Kidney (tissue), 14 donors: ENCODE measurements around the gene CKB. TPM values are rescaled to one million over a fixed set of nuclear protein-coding genes. Genes with fewer than 3 reads are reported as not detected.

Experiments used
- DNase-seq, 5 donors: peaks; one replicate each; pipeline ENCODE4 v3.0.0-alpha.2; 2013 to 2020
- FAIRE-seq: peaks from 2 replicates; lab custom pipeline; 2012; peaks lifted over from hg19 to GRCh38; lab: Jason Lieb, UNC
- H3K27ac ChIP-seq, 2 donors: one replicate each; pipeline ENCODE4 v1.7.0; 2013; ENCODE audit warnings: low read depth in 2 of 2, low read length in 2 of 2, inconsistent platforms in 1 of 2
- H3K27me3 ChIP-seq: one replicate; pipeline ENCODE4 v1.7.1; 2013; ENCODE audit warnings: low read length, inconsistent platforms; ENCODE audit not compliant: control insufficient read depth, insufficient read depth
- H3K36me3 ChIP-seq, 3 donors: one replicate each; pipeline versions ENCODE4 v1.7.0 to v1.7.1; 2013; ENCODE audit warnings: low read length in 3 of 3, control low read depth in 1 of 3, inconsistent platforms in 1 of 3; ENCODE audit not compliant: insufficient read depth in 3 of 3, control insufficient read depth in 2 of 3
- H3K4me1 ChIP-seq, 3 donors: one replicate each; pipeline versions ENCODE4 v1.7.0 to v1.7.1; 2013; ENCODE audit warnings: low read length in 3 of 3, inconsistent platforms in 1 of 3, low read depth in 1 of 3; ENCODE audit not compliant: control insufficient read depth in 2 of 3, insufficient read depth in 2 of 3
- H3K4me3 ChIP-seq, 3 donors: one replicate each; pipeline versions ENCODE4 v1.7.0 to v1.8.1; 2013; ENCODE audit warnings: low read length in 3 of 3, control low read depth in 1 of 3, inconsistent platforms in 1 of 3
- H3K9ac ChIP-seq, 3 donors: one replicate each; pipeline versions ENCODE4 v1.7.0 to v1.7.1; 2013; ENCODE audit warnings: low read length in 3 of 3, control low read depth in 1 of 3, inconsistent platforms in 1 of 3
- H3K9me3 ChIP-seq, 3 donors: one replicate each; pipeline versions ENCODE4 v1.7.0 to v1.7.1; 2013; ENCODE audit warnings: low read length in 3 of 3, control low read depth in 1 of 3, inconsistent platforms in 1 of 3; ENCODE audit not compliant: control insufficient read depth in 2 of 3, insufficient read depth in 1 of 3
- CTCF ChIP-seq: IDR thresholded peaks from 3 replicates; pipeline ENCODE4 v1.5.1; 2012; ENCODE audit warnings: mild to moderate bottlenecking, moderate library complexity, borderline replicate concordance; ENCODE audit not compliant: insufficient read depth; ENCODE audit errors: extremely low read depth
- intact Hi-C: fragments of 100-400 bp; cut with DNase I; formaldehyde crosslinking; loops from one replicate; pipeline ENCODE4 v1.11.1; 2022
- polyA plus RNA-seq: library from polyadenylated mRNA; stranded (reverse); fragments of 350-450 nt; fragmentation: Illumina TruSeq; extraction: RNeasy Lipid Tissue Mini Kit (QIAGEN cat#74804); gene quantifications from one replicate; pipeline ENCODE4 v1.2.3, GENCODE V29; 2014; ENCODE audit warnings: low read depth, low replicate concordance; ENCODE audit not compliant: insufficient read depth
- total RNA-seq: library from RNA; stranded (reverse); fragmentation: NEBNext Ultra II Directional; extraction: Animal tissue kit (Norgen Biotek cat#: 25700); gene quantifications from one replicate; pipeline ENCODE4 v1.2.1, GENCODE V29; 2021
- donor health status: control.
- donor health status: control.
- donor health status: control.
- donor health status: control.
- donor health status: control.
- donor health status: DM: yes; HTN: yes; CAD: no.
- donor health status: Normal renal cell carcinoma (clear cell type).

CKB gene
- total and polyA plus RNA-seq, 2 donors from 2014 or later: 539 to 916 TPM

GRCh38 chr14:103547455-103547940 lies 24.9 kb upstream of the CKB start:
- peak in 1 of 5 donors; percentile 46 for DNase-seq
- Histone ChIP-seq H3K27ac (no peak overlapping the region), H3K4me3 (no peak overlapping the region), H3K9me3 (no peaks in the 10 kb centered on the region), H3K9ac (no peak overlapping the region), H3K27me3 (no peaks in the 10 kb centered on the region), H3K4me1 (peaks cover 0 to 17% (median 0%) of the 10 kb centered on the region in 3 donors), H3K36me3 (no peaks in the 10 kb centered on the region)
- intact Hi-C loops: no loop called here
- no peak for FAIRE-seq
- TF ChIP-seq CTCF: no peak

GRCh38 chr14:103546652-103547454 lies 24.2 kb upstream of the CKB start:
- intact Hi-C loops: no loop called here
- no peak for FAIRE-seq

GRCh38 chr14:103545915-103546651 lies 23.5 kb upstream of the CKB start:
- H3K4me3 ChIP-seq: no peak overlapping the region
- DNase-seq: peak in 1 of 5 donors; percentile 68
- H3K27me3 ChIP-seq: no peaks in the 10 kb centered on the region
- H3K9ac ChIP-seq: no peak overlapping the region
- no peaks in the 10 kb centered on the region for H3K36me3 ChIP-seq
- peaks cover 0 to 16% (median 0%) of the 10 kb centered on the region in 3 donors for H3K4me1 ChIP-seq
- H3K9me3 ChIP-seq: no peaks in the 10 kb centered on the region
- no peak for FAIRE-seq
- H3K27ac ChIP-seq: no peak overlapping the region
- intact Hi-C loops: no loop called here
- TF ChIP-seq CTCF: no peak

More at GRCh38 chr14:103546652-103547454, 24.2 kb upstream of the CKB start:
- DNase-seq: peak; percentile 74 to 89 (median 81)
- Histone ChIP-seq H3K9me3 (no peaks in the 10 kb centered on the region), H3K4me1 (peaks cover 0 to 19% (median 0%) of the 10 kb centered on the region in 3 donors), H3K9ac (no peak overlapping the region), H3K27me3 (no peaks in the 10 kb centered on the region), H3K36me3 (no peaks in the 10 kb centered on the region), H3K27ac (no peak overlapping the region), H3K4me3 (no peak overlapping the region)
- TF ChIP-seq CTCF: peak; percentile 89
